BE2C (cell line): ENCODE measurements around the gene PLEK.

Experiments used
- DNase-seq: peaks from one replicate; pipeline ENCODE4 v3.0.0-alpha.2; 2020
- H3K27me3 ChIP-seq: fragments of 250-450 bp; sonication (Bioruptor Pico); 2 replicates; pipeline ENCODE4 v1.5.1; 2020; ENCODE audit warnings: mild to moderate bottlenecking
- H3K36me3 ChIP-seq: fragments of 250-450 bp; sonication (Bioruptor Pico); 2 replicates; pipeline ENCODE4 v1.5.1; 2020; ENCODE audit warnings: mild to moderate bottlenecking
- H3K4me1 ChIP-seq: fragments of 250-450 bp; sonication (Bioruptor Pico); 2 replicates; pipeline ENCODE4 v1.5.1; 2020
- H3K4me3 ChIP-seq: 2 replicates; pipeline ENCODE4 v1.5.1; 2011; ENCODE audit warnings: low read depth, low read length
- H3K9me3 ChIP-seq: fragments of 250-450 bp; sonication (Bioruptor Pico); 2 replicates; pipeline ENCODE4 v1.5.1; 2020
- TF ChIP-seq, protein P1 (sequence below): IDR thresholded peaks from 2 replicates; pipeline ENCODE4 v1.5.1; 2012; ENCODE audit warnings: mild to moderate bottlenecking, low read depth, low read length

The PLEK gene

DNA sequence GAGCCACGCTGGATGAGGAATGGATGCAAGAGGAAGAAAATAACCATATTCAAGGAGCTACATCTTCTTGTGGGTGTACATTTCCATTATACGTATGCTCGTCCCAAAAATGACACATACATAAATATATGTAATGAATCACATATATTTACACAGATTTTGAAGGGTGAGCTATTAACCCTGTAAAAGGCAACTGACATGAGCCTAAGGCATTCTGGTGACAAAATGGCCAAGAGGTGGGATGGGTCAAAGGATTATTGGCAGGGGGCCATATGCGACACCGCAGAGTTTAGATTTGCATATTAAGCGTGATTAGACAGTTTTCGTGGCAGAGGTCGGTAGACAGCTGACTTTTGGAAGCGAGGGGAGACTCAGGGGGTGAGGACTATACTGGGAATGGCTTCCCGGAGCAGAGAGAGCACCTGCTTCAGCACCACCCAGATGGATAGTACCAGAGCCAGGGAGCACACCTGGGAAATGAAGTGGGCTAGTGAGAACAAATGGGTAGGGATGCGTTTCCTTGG, 44.9 kb upstream of the PLEK start:
- no peaks in the 10 kb centered on the region for H3K27me3 ChIP-seq
- H3K36me3 ChIP-seq = peaks cover 13% of the 10 kb centered on the region
- TF ChIP-seq, protein P1, sequence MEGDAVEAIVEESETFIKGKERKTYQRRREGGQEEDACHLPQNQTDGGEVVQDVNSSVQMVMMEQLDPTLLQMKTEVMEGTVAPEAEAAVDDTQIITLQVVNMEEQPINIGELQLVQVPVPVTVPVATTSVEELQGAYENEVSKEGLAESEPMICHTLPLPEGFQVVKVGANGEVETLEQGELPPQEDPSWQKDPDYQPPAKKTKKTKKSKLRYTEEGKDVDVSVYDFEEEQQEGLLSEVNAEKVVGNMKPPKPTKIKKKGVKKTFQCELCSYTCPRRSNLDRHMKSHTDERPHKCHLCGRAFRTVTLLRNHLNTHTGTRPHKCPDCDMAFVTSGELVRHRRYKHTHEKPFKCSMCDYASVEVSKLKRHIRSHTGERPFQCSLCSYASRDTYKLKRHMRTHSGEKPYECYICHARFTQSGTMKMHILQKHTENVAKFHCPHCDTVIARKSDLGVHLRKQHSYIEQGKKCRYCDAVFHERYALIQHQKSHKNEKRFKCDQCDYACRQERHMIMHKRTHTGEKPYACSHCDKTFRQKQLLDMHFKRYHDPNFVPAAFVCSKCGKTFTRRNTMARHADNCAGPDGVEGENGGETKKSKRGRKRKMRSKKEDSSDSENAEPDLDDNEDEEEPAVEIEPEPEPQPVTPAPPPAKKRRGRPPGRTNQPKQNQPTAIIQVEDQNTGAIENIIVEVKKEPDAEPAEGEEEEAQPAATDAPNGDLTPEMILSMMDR = no peak
- H3K9me3 ChIP-seq = no peaks in the 10 kb centered on the region
- peak; percentile 8 for DNase-seq
- H3K4me1 ChIP-seq = no peaks in the 10 kb centered on the region
- H3K4me3 ChIP-seq = peak overlapping the region; percentile 76

DNA sequence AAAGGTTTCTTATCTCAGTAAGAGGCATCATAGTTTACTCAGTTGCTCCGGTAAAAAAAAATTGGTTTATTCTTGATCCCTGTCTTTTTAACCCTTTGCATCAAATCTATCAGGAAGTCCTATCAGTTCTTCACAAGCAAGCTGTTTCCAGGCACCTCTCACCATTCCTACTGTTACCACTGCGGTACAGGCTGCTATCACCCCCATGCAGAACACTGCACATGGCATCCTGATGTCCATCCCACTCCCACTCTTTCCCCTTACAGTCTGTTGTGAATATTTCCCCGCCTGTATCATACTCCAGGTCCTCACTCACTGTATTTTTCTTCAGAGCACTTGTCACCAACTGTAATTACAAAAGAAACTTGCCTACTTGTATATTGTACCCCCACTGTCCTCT, 40.0 kb upstream of the PLEK start:
- no peak overlapping the region for H3K4me3 ChIP-seq
- H3K9me3 ChIP-seq = no peaks in the 10 kb centered on the region
- no peaks in the 10 kb centered on the region for H3K4me1 ChIP-seq
- no peak for DNase-seq
- no peaks in the 10 kb centered on the region for H3K36me3 ChIP-seq
- no peaks in the 10 kb centered on the region for H3K27me3 ChIP-seq
- TF ChIP-seq, protein P1 = no peak

DNA sequence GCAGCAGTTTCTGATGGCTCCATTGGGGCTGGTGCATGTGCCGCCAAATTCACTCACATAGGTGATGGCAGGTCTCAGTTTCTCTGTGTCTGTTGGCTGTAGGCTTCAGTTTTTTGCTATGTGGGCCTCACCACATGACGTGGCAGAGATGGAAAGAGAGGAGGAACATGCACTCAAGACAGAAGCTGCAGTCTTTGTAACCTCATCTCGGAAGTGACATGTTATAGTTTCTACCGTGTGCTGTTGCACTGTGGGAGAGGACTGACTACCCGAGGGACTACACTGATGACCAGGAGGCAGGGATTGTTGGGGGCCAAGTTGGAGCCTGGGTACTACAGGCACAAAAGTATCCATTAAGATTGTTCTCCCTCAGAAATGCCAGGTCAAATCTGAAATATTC, 36.2 kb upstream of the PLEK start:
- no peaks in the 10 kb centered on the region for H3K9me3 ChIP-seq
- no peak for DNase-seq
- no peaks in the 10 kb centered on the region for H3K4me1 ChIP-seq
- H3K4me3 ChIP-seq = no peak overlapping the region
- no peaks in the 10 kb centered on the region for H3K36me3 ChIP-seq
- TF ChIP-seq, protein P1 = no peak
- H3K27me3 ChIP-seq = no peaks in the 10 kb centered on the region

DNA sequence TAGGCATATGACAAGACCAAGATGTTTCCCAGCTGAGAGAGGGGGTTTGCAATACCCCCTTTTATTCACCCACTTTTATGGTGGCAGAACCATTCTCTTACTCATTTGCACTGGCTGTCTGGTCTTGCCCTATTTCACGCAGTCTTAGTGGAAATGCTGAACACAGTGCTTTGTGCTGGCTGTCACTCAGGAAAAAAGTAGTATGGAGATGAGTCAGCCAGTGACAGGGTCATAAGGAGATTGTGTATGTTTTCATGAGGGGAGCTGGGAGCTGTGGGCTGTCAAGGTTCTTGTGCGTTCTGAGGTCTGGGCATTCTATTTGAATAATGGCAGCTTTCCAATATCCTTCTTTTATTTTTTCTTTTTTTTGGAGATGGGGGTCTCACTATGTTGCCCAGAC, 34.4 kb upstream of the PLEK start:
- Histone ChIP-seq H3K9me3 (no peaks in the 10 kb centered on the region), H3K4me1 (no peaks in the 10 kb centered on the region), H3K27me3 (no peaks in the 10 kb centered on the region), H3K36me3 (no peaks in the 10 kb centered on the region), H3K4me3 (no peak overlapping the region)
- TF ChIP-seq, protein P1 = no peak
- no peak for DNase-seq

DNA sequence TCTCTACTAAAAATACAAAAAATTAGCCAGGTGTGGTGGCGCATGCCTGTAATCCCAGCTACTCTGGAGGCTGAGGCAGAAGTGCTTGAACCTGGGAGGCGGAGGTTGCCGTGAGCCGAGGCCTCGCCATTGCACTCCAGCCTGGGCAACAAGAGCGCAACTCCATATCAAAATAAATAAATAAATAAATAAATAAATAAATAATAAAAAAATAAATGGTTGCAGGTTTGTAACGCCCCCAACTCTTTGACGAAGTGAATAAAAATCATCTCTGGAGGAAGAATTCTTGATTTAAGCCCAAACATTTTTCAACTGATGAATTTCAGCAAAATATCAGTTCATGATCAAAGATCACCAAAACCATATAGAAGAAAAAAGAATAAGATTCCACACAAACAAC, 32.1 kb upstream of the PLEK start:
- TF ChIP-seq, protein P1 = no peak
- Histone ChIP-seq H3K9me3 (no peaks in the 10 kb centered on the region), H3K27me3 (no peaks in the 10 kb centered on the region), H3K36me3 (no peaks in the 10 kb centered on the region), H3K4me3 (no peak overlapping the region), H3K4me1 (no peaks in the 10 kb centered on the region)
- no peak for DNase-seq

DNA sequence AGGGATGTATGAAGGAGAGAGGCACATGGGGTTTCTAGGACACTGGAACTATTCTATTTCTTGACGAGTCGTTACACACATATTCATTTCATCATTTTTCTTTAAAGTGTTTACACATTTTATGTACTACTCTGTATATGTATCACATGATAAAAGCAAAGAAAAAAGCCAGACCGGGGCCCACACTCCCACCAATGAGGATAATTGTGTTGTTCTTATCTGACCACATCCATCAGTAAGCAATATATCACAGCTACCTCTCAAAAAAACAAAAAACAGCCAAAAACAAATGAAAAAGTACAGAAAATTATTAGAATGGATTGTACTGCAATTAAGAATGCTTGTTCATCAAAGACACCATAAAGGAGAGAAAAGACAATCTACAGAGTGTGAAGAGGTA, 31.2 kb upstream of the PLEK start:
- TF ChIP-seq, protein P1 = no peak
- DNase-seq = no peak
- Histone ChIP-seq H3K36me3 (no peaks in the 10 kb centered on the region), H3K4me3 (no peak overlapping the region), H3K27me3 (no peaks in the 10 kb centered on the region; the same call in 1 of the 2 replicates), H3K9me3 (no peaks in the 10 kb centered on the region), H3K4me1 (no peaks in the 10 kb centered on the region)
